Measurements from ENCODE around the gene C1orf87. TPM values are rescaled to one million over a fixed set of nuclear protein-coding genes. Genes with fewer than 3 reads are reported as not detected.

C1orf87 gene
- total RNA-seq, 1 experiment from 2014 or later: not detected

- TF ChIP-seq ZBTB33 (IDR thresholded peaks at IDR 0.05; ENCODE audit: extremely low read depth, insufficient replicate concordance, low read length): no peak
- TF ChIP-seq EZH2phosphoT487 (IDR thresholded peaks at IDR 0.05; ENCODE audit: borderline replicate concordance): no peak
- TF ChIP-seq ELF1 (IDR thresholded peaks at IDR 0.05; ENCODE audit: borderline replicate concordance, low read depth): no peak
- TF ChIP-seq EZH2 (IDR thresholded peaks at IDR 0.05): no peak
- no peak for TF ChIP-seq CTCF (IDR thresholded peaks at IDR 0.05 in 2 of 3, conservative IDR thresholded peaks at IDR 0.05 in 1 of 3; ENCODE audit: borderline replicate concordance in 1 of 3, insufficient read depth in 1 of 3, low read depth in 2 of 3, low read length in 2 of 3)
- no peak for TF ChIP-seq ZFX (IDR thresholded peaks at IDR 0.05)
- TF ChIP-seq CBX3 (IDR thresholded peaks at IDR 0.05; ENCODE audit: low read depth): no peak
- TF ChIP-seq EGR1 (IDR thresholded peaks at IDR 0.05; ENCODE audit: low read depth): no peak
- no peak for TF ChIP-seq ZNF274 (IDR thresholded peaks at IDR 0.05; ENCODE audit: low read depth, low read length)
These were observed 35.9 kb downstream of the C1orf87 start (continued) for GRCh38 chr1:60037669-60038068.

GRCh38 chr1:60036856-60037460, 36.6 kb downstream of the C1orf87 start:
- DNase-seq (ENCODE audit: low read depth, low spot score) (no peak), ATAC-seq (no peak)
- H3K36me3 ChIP-seq (ENCODE audit: control insufficient read depth in 1 of 2, insufficient read depth in 2 of 2, low read length in 2 of 2): no peaks in the 10 kb centered on the region
- BruUV-seq (replicated peaks): no TSS peak
- H3K4me1 ChIP-seq (ENCODE audit: control insufficient read depth in 1 of 2, insufficient read depth in 2 of 2, low read length in 2 of 2): no peaks in the 10 kb centered on the region
- no peaks in the 10 kb centered on the region for H4K20me1 ChIP-seq (ENCODE audit: insufficient read depth)
- no peaks in the 10 kb centered on the region for H3K9me3 ChIP-seq (ENCODE audit: control insufficient read depth in 1 of 2, insufficient read depth in 1 of 2, low read depth in 1 of 2, low read length in 2 of 2)
- intact Hi-C loops (cut with micrococcal nuclease): no loop called here
- H2AFZ ChIP-seq (ENCODE audit: low read depth, low read length, poor library complexity, severe bottlenecking): no peak overlapping the region
- ChIA-PET CTCF (no interaction called here), POLR2A (no interaction called here), RAD21 (ENCODE audit: low non-redundant PET in 1 of 2, low total read pairs in 2 of 2, uncharacterized antibody in 2 of 2, unreplicated experiment in 2 of 2) (no interaction called here)
- no peak overlapping the region for H3K4me2 ChIP-seq (ENCODE audit: low read length)
- H3K79me2 ChIP-seq (ENCODE audit: insufficient read depth, low read length): no peaks in the 10 kb centered on the region
- no peaks in the 10 kb centered on the region for H3K9me2 ChIP-seq (ENCODE audit: insufficient read depth)
- no peak overlapping the region for H3K27ac ChIP-seq (ENCODE audit: low read depth, low read length)
- no peak overlapping the region for H3K4me3 ChIP-seq (replicated peaks in 1 of 2; ENCODE audit: low read depth in 1 of 2, low read length in 2 of 2)
- no peak overlapping the region for H3K9ac ChIP-seq (ENCODE audit: low read length)
- H3K27me3 ChIP-seq (ENCODE audit: insufficient read depth, low read length): no peaks in the 10 kb centered on the region
- no peak for TF ChIP-seq ZFX (IDR thresholded peaks at IDR 0.05)
- TF ChIP-seq CBX3 (IDR thresholded peaks at IDR 0.05; ENCODE audit: low read depth): no peak
- TF ChIP-seq CEBPB (IDR thresholded peaks at IDR 0.05; ENCODE audit: low read depth): no peak
- no peak for TF ChIP-seq REST (IDR thresholded peaks at IDR 0.05; ENCODE audit: low read depth)
- TF ChIP-seq ZBTB33 (IDR thresholded peaks at IDR 0.05; ENCODE audit: extremely low read depth, insufficient replicate concordance, low read length): no peak
- no peak for TF ChIP-seq EGR1 (IDR thresholded peaks at IDR 0.05; ENCODE audit: low read depth)
- TF ChIP-seq ZNF274 (IDR thresholded peaks at IDR 0.05; ENCODE audit: low read depth, low read length): no peak
- TF ChIP-seq EZH2phosphoT487 (IDR thresholded peaks at IDR 0.05; ENCODE audit: borderline replicate concordance): no peak
- TF ChIP-seq POLR2AphosphoS5 (IDR thresholded peaks at IDR 0.05; ENCODE audit: low read depth, low read length): no peak
- TF ChIP-seq POLR2A (IDR thresholded peaks at IDR 0.05; ENCODE audit: borderline replicate concordance, extremely low read depth, insufficient read depth, insufficient read length): no peak
- TF ChIP-seq MAX (IDR thresholded peaks at IDR 0.05): no peak
